ENCODE measurements around the gene SPATA32. TPM values are rescaled to one million over a fixed set of nuclear protein-coding genes. Genes with fewer than 3 reads are reported as not detected.

SPATA32 gene
- total RNA-seq, 1 donor from 2014 or later = not detected

DNA sequence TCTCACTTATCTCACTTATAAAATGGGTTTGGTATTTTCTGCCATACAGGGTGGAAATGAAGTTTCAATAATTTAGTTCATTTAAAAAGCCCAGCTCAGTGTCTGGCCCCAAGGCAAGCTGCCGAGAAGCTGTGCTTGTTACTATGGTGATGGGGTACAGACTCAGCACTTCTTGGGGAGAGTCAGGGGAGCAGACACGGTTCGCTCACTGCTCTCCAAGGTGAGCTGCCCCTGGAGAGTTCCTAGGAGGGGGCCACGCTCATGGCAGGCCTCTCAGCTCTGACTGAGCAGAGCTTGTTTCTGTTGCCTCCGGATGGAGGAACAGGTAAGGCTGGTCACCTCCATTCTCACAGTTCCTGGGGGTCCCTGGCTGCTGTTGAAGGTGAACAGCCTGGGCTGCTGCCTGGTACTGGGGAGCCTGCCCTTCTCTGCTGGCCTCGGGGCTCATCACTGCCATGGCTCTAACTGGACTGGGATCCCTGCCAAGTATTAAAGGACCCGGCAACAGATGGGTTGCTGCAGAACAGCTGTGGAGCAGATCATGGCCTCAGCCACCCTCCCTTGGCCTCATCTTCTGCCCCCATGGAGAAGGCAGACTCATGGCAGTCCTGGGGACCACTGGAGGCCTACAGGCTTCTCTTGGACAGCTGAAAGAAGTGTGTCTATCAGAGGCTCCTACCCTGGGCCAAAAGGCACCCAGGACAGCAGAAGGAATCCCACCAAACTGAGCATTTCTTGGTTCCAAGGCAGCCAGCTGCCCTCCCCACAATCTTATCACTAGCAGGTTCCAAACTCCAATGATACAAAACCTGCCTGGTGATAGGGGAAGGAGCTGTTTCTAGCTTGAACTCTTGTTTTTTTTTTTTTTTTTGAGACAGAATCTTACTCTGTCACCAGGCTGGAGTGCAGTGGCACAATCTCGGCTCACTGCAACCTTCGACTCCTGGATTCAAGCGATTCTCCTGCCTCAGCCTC, 25.9 kb upstream of the SPATA32 start:
- H3K36me3 ChIP-seq = no peaks in the 10 kb centered on the region
- H4K20me1 ChIP-seq (ENCODE audit: low read depth) = peaks cover 12% of the 10 kb centered on the region
- H3K4me1 Mint-ChIP-seq = peaks cover 7% of the 10 kb centered on the region
- no peaks in the 10 kb centered on the region for H3K27me3 Mint-ChIP-seq (ENCODE audit: insufficient read depth, low read depth)
- H3K27me3 ChIP-seq = no peaks in the 10 kb centered on the region
- no peaks in the 10 kb centered on the region for H3K79me2 ChIP-seq (ENCODE audit: low read depth)
- no peak overlapping the region for H2AFZ ChIP-seq (replicated peaks)
- peaks cover 20% of the 10 kb centered on the region for H3K36me3 Mint-ChIP-seq
- no peak overlapping the region for H3K27ac ChIP-seq
- no peaks in the 10 kb centered on the region for H3K4me1 ChIP-seq
- H3F3A ChIP-seq (ENCODE audit: low read depth) = no peaks in the 10 kb centered on the region
- H3K27ac Mint-ChIP-seq = no peak overlapping the region
- H3K4me3 ChIP-seq = no peak overlapping the region
- no peak for DNase-seq (ENCODE audit: low spot score)
- TF ChIP-seq EZH2 (IDR thresholded peaks at IDR 0.05) = no peak
- TF ChIP-seq, protein P1, sequence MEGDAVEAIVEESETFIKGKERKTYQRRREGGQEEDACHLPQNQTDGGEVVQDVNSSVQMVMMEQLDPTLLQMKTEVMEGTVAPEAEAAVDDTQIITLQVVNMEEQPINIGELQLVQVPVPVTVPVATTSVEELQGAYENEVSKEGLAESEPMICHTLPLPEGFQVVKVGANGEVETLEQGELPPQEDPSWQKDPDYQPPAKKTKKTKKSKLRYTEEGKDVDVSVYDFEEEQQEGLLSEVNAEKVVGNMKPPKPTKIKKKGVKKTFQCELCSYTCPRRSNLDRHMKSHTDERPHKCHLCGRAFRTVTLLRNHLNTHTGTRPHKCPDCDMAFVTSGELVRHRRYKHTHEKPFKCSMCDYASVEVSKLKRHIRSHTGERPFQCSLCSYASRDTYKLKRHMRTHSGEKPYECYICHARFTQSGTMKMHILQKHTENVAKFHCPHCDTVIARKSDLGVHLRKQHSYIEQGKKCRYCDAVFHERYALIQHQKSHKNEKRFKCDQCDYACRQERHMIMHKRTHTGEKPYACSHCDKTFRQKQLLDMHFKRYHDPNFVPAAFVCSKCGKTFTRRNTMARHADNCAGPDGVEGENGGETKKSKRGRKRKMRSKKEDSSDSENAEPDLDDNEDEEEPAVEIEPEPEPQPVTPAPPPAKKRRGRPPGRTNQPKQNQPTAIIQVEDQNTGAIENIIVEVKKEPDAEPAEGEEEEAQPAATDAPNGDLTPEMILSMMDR (IDR thresholded peaks at IDR 0.05) = no peak
- TF ChIP-seq EZH2phosphoT487 (IDR thresholded peaks at IDR 0.05) = no peak
- no peak overlapping the region for H3K4me2 ChIP-seq
- H3K9me3 Mint-ChIP-seq = no peaks in the 10 kb centered on the region
- H3K9ac ChIP-seq = no peak overlapping the region
- H3K9me3 ChIP-seq (ENCODE audit: low read depth) = no peaks in the 10 kb centered on the region
- H3K4me3 Mint-ChIP-seq = no peak overlapping the region

DNA sequence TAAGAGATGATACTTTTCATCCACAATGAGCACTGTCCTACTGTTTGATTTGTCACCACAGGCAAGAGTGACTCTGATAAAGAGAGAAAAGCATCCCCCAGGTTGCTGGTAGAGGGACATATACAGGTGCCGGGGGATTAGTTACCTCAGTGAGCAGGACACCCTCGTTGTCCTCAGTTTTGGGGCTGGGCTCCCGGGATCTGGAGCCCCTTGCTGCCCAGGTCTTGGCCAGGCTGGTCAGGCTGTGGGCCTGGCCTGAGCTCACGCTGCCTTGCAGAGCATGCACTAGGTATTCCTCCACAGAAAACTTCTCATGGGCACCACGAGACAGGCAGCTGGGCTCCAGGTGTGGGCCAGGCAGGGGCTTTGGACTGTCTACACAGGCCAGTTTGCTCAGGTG, 24.4 kb upstream of the SPATA32 start:
- Mint-ChIP-seq H3K27ac (peak overlapping the region; percentile 37), H3K9me3 (no peaks in the 10 kb centered on the region), H3K27me3 (ENCODE audit: insufficient read depth, low read depth) (no peaks in the 10 kb centered on the region), H3K4me3 (no peak overlapping the region), H3K36me3 (peaks cover 20% of the 10 kb centered on the region), H3K4me1 (peaks cover 2% of the 10 kb centered on the region)
- Histone ChIP-seq H3K4me1 (no peaks in the 10 kb centered on the region), H3K36me3 (no peaks in the 10 kb centered on the region), H3K27ac (no peak overlapping the region), H3K27me3 (no peaks in the 10 kb centered on the region), H3F3A (ENCODE audit: low read depth) (no peaks in the 10 kb centered on the region), H3K9me3 (ENCODE audit: low read depth) (no peaks in the 10 kb centered on the region), H2AFZ (replicated peaks) (no peak overlapping the region), H3K79me2 (ENCODE audit: low read depth) (no peaks in the 10 kb centered on the region), H3K4me3 (no peak overlapping the region), H3K9ac (no peak overlapping the region), H4K20me1 (ENCODE audit: low read depth) (no peaks in the 10 kb centered on the region), H3K4me2 (no peak overlapping the region)
- no peak for DNase-seq (ENCODE audit: low spot score)
- TF ChIP-seq, protein P1 (IDR thresholded peaks at IDR 0.05) = no peak
- TF ChIP-seq EZH2 (IDR thresholded peaks at IDR 0.05) (no peak), EZH2phosphoT487 (IDR thresholded peaks at IDR 0.05) (no peak)

DNA sequence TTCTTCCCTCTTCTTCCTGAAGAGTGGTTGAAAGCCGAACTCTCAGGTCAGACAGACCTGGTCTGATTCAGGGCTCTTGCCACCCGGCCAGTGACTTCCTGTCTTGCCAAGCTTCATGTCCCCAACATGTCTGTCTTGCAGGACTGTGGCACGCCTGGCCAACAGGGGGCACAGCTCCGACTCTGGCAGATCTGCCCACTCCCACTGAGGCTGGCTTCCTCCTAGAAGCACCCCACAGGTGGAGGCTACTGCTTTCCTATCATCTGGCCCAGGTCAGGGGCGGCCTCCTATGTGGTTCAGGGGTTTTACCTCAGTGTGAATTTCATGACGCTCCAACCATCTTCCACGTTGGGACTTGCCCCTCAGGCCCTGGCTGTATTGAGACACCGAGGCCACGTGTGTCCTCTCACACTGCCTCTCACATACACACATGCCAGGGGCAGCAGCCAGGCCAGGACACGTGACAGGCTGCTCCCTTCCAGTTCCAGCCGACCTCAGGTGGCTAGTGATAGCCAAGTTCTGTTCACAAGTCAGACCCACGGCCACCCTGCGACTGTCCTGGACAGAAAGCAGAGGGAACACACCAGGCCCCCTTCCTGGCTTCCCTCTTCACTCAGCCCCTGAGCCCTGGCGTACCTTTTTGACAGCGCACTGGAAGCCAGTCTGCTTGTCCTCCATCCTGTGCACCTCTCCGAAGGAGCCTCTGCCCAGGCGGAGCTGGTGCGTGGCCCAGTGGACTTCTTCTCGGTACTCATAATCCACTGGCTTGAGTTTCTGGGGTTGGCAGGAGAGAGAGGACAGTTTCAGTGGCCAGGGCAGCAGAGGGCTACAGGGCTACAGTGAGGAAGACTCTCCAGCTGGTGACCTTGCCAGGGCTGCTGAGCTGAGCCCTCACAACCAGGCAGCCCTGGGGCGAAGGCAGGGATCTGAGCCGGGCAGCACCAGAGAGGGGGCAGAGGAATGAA, 22.6 kb upstream of the SPATA32 start:
- TF ChIP-seq, protein P1 (IDR thresholded peaks at IDR 0.05) = peak; percentile 46
- TF ChIP-seq EZH2 (IDR thresholded peaks at IDR 0.05) = no peak
- Mint-ChIP-seq H3K36me3 (peaks cover 17% of the 10 kb centered on the region), H3K4me3 (no peak overlapping the region), H3K27me3 (ENCODE audit: insufficient read depth, low read depth) (peaks cover 2% of the 10 kb centered on the region), H3K4me1 (peaks cover 2% of the 10 kb centered on the region), H3K27ac (peak overlapping the region; percentile 78), H3K9me3 (no peaks in the 10 kb centered on the region)
- Histone ChIP-seq H3F3A (ENCODE audit: low read depth) (no peaks in the 10 kb centered on the region), H3K27me3 (no peaks in the 10 kb centered on the region), H3K9me3 (ENCODE audit: low read depth) (no peaks in the 10 kb centered on the region), H3K36me3 (no peaks in the 10 kb centered on the region), H3K4me3 (no peak overlapping the region), H3K4me2 (no peak overlapping the region), H3K27ac (no peak overlapping the region), H3K4me1 (no peaks in the 10 kb centered on the region), H2AFZ (replicated peaks) (no peak overlapping the region), H3K9ac (no peak overlapping the region), H3K79me2 (ENCODE audit: low read depth) (no peaks in the 10 kb centered on the region), H4K20me1 (ENCODE audit: low read depth) (no peaks in the 10 kb centered on the region)
- peak; percentile 40 for DNase-seq (ENCODE audit: low spot score)
